Measurements from ENCODE around the gene TUBB2B. TPM values are rescaled to one million over a fixed set of nuclear protein-coding genes. Genes with fewer than 3 reads are reported as not detected.
A peak's percentile ranks its signal among the peaks of the same experiment; 100 is the strongest.

The TUBB2B gene
- total and polyA plus RNA-seq, 2 donors (not counting 3 experiments of a cell fraction or from before 2014, with no cell fraction given): 5.1 to 8.3 TPM

DNA sequence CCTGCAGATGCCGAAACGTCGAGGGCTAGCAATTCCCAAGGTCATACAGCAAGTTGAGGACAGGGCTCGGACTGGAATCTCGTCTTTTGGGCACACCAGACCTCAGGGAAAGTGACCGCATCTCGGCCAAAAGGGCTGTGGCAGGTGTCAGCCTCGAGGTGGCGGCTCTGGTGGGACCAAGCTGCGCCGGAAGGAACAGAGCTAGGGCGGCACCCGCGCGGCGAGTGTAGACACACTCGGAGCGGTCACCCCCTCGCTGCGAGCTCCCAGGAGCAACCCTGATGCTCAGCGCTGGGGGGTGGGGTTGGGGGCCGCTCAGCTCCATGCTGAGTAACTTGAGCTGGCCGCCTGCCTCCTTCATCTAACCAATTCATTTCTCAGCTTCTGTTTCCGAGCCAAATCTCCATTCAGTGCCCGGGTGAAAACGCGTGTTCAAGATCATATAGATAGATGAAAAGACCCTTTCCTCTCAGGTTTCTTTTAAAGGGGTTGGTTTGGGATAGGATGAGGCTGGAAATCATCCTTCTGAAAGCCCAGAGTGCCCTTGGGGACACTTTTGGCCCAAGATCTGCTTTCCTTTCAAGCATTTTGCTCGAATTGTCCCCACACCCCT, 2.2 kb upstream of the TUBB2B start:
- dilution Hi-C loops (cut with MboI; ENCODE audit: extremely low pct_ligation_motif_present, low sequenced_read_pairs) (no loop called here), intact Hi-C loops (cut with micrococcal nuclease) (loop anchor here (2.0 to 5.0 kb wide), 2 partner anchors 73 to 442 kb away; partner anchors contain the start of gene TUBB2A)
- Histone ChIP-seq H3K9ac (replicated peaks; ENCODE audit: extremely low read depth, insufficient read depth, low read length) (no peak overlapping the region), H3K27me3 (ENCODE audit: control insufficient read depth in 2 of 2, insufficient read depth in 2 of 2, low read length in 2 of 2) (peaks cover 70 to 87% of the 10 kb centered on the region in 2 experiments), H3K27ac (ENCODE audit: insufficient read depth, low read depth, low read length) (no peak overlapping the region), H3K4me3 (replicated peaks in 1 of 3; ENCODE audit: insufficient read depth in 1 of 3, low read depth in 1 of 3, low read length in 3 of 3) (no peak overlapping the region), H3K79me2 (ENCODE audit: control insufficient read depth, insufficient read depth, low read length) (no peaks in the 10 kb centered on the region), H3K4me2 (ENCODE audit: insufficient read depth, low read length) (no peak overlapping the region), H3K36me3 (ENCODE audit: control insufficient read depth in 2 of 2, extremely low read depth in 1 of 2, insufficient read depth in 2 of 2, low read length in 2 of 2) (no peaks in the 10 kb centered on the region), H3K9me1 (replicated peaks; ENCODE audit: control insufficient read depth, extremely low read depth, insufficient read depth, low read length) (no peaks in the 10 kb centered on the region), H3K9me3 (replicated peaks; ENCODE audit: control insufficient read depth, insufficient read depth, low read length) (no peaks in the 10 kb centered on the region), H3K4me1 (ENCODE audit: control insufficient read depth, extremely low read depth, insufficient read depth, low read length) (peaks cover 23% of the 10 kb centered on the region), H4K20me1 (replicated peaks; ENCODE audit: control insufficient read depth, extremely low read depth, insufficient read depth, low read length) (no peaks in the 10 kb centered on the region), H2AFZ (ENCODE audit: low read depth, low read length) (no peak overlapping the region)
- ChIA-PET POLR2A (no interaction called here), CTCF (interaction anchor here (1.0 to 2.5 kb wide), 5 partner anchors 10 to 72 kb away, joined by 3 to 12 read pairs (median 4); partner anchors contain the start of gene TUBB2A)
- TF ChIP-seq POLR2A (IDR thresholded peaks at IDR 0.05; ENCODE audit: low read depth, low read length) (no peak), EZH2 (IDR thresholded peaks at IDR 0.05; ENCODE audit: borderline replicate concordance, low read depth, low read length, severe bottlenecking) (peak; percentile 100)
- BruUV-seq (replicated peaks): no TSS peak
- FAIRE-seq (no peak), DNase-seq (ENCODE audit: low read depth, low spot score) (no peak)

DNA sequence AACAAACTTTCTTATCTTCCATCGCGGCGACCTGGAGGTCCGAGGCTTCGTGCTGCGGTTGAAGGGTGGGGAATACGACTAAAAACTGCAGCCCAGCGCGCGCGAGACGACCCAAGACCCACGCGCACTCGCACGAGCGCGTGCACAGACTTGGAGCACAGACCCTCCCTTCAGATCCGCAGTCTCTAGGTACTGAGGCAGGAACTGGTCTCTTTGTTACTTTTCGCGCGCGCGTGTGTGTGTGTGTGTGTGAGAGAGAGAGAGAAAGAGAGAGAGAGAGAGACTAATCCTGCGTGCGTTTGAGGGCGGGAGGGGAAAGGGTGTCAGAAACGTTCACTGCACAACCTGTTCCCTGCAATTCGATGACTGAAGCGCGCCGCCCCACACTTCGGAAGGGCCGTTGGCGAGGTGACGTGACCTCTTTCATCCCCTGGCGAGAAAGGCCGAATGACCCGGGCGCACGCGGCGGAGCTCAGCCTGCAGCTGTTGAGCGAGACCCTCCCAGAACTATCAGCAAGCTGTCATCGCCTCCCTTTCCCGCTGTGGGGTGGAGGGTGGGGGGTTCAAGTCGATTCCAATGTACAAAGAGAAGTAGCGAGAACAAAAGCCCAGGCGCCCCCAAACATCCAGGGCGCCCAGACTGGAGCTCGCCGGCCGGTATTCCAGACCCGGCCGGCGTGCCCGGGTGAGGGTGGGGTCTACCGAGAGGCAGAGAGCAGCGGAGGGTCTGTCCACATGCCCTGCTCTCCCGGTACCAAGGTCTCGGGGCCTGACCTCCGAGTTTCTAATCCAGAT, 1.5 kb upstream of the TUBB2B start:
- POLR2A ChIA-PET: no interaction called here
- Histone ChIP-seq H4K20me1 (replicated peaks; ENCODE audit: control insufficient read depth, extremely low read depth, insufficient read depth, low read length) (no peaks in the 10 kb centered on the region), H3K9me3 (replicated peaks; ENCODE audit: control insufficient read depth, insufficient read depth, low read length) (no peaks in the 10 kb centered on the region), H3K4me3 (replicated peaks in 1 of 3; ENCODE audit: insufficient read depth in 1 of 3, low read depth in 1 of 3, low read length in 3 of 3) (no peak overlapping the region), H3K9ac (replicated peaks; ENCODE audit: extremely low read depth, insufficient read depth, low read length) (no peak overlapping the region), H3K9me1 (replicated peaks; ENCODE audit: control insufficient read depth, extremely low read depth, insufficient read depth, low read length) (no peaks in the 10 kb centered on the region), H3K4me2 (ENCODE audit: insufficient read depth, low read length) (peak overlapping the region; percentile 21), H3K27ac (ENCODE audit: insufficient read depth, low read depth, low read length) (no peak overlapping the region), H3K79me2 (ENCODE audit: control insufficient read depth, insufficient read depth, low read length) (no peaks in the 10 kb centered on the region), H2AFZ (ENCODE audit: low read depth, low read length) (no peak overlapping the region), H3K4me1 (ENCODE audit: control insufficient read depth, extremely low read depth, insufficient read depth, low read length) (peaks cover 23% of the 10 kb centered on the region), H3K36me3 (ENCODE audit: control insufficient read depth in 2 of 2, extremely low read depth in 1 of 2, insufficient read depth in 2 of 2, low read length in 2 of 2) (no peaks in the 10 kb centered on the region), H3K27me3 (ENCODE audit: control insufficient read depth in 2 of 2, insufficient read depth in 2 of 2, low read length in 2 of 2) (peaks cover 64 to 85% of the 10 kb centered on the region in 2 experiments)
- intact Hi-C loops (cut with micrococcal nuclease) (loop anchor here (5.0 kb wide), 1 partner anchor 442 kb away; no protein-coding TSS in a partner anchor), dilution Hi-C loops (cut with MboI; ENCODE audit: extremely low pct_ligation_motif_present, low sequenced_read_pairs) (no loop called here)
- TF ChIP-seq EZH2 (IDR thresholded peaks at IDR 0.05; ENCODE audit: borderline replicate concordance, low read depth, low read length, severe bottlenecking): peak; percentile 95
- no peak for TF ChIP-seq GATA2 (IDR thresholded peaks at IDR 0.05; ENCODE audit: insufficient read depth, insufficient read length, low read depth, low read length)
- CTCF ChIA-PET: interaction anchor here (1.0 to 2.5 kb wide), 5 partner anchors 10 to 72 kb away, joined by 3 to 12 read pairs (median 4); partner anchors contain the start of gene TUBB2A
- DNase-seq (ENCODE audit: low read depth, low spot score) (no peak), FAIRE-seq (no peak)
- no TSS peak for BruUV-seq (replicated peaks)
